HG02588 (cell line): Measurements from ENCODE around the gene FGFR2.

Source experiments
- ATAC-seq: cut with Tn5 transposase; IDR thresholded peaks from one replicate; pipeline ENCODE4 v1.9.1; 2021; ENCODE audit warnings: mild to moderate bottlenecking, moderate library complexity; ENCODE audit not compliant: unreplicated experiment

Gene FGFR2

DNA sequence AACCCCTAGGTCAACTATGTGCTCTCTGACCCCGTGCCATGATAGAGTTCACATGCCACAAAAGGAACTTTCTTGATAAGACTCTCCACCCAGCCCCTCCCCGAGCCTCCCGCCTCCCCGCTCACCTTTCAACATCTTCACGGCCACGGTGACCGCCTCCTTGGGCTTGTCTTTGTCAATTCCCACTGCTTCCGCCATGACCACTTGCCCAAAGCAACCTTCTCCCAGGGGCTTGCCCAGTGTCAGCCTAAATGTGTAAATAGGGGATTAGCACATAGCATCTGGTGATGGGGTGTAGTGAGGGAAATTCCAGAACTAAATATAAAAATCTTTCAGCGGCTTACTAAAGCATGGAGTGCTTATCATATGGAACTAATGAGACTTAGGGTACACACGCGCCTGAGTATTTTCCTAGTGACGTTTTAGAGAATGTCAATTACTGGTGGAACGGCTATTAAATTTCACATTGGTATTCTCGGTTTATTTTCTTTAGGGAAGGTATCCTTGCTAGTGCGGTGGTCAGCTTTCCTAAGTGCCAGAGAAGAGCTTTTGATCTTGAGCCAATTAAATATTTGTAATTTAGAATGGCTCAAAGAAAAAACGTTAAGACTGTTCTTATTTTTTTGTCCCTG lies 97.4 kb downstream of the FGFR2 start:
- ATAC-seq = no peak

DNA sequence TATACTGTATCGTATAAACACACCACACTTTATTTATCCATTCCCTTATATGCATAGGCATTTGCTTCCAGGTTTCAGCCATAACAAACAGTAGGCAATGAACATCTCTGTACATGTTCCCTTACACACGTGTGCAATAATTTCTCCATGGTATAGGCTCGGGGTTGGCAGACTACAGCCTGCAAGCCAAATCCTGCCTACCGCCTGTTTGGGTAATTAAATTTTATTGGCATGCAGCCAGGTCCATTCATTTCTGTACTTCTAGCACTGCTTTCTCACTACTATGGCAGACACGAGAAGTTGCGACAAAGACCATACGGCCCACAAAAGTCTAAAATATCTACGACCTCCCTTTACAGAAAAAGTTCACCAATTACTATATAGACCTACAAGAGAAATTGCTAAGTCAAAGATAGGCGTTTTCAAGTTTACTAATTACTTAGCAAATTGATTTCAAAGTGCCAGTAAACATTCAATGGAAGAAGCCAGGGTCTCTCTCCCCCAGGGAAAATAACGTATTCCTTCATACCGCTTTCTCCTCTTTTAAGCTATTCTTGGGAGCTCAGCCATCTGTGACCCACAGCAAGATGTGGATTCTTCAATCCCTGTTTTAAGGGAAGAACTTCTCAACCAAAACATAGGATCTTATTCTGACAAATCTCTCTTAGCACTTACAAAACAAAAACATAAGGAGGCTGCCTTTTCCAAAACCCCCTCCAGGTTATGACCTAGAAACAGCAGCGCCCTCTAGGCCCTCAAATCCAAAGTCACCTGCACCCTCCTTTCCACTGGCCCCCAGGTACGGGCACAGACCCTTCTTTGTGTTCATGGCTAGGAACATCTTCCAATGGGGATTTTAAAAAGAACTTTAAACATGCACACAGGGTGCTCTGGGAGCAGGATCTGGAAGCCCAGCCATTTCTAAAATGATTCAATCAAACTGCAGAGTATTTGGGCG lies 100.5 kb downstream of the FGFR2 start:
- no peak for ATAC-seq

DNA sequence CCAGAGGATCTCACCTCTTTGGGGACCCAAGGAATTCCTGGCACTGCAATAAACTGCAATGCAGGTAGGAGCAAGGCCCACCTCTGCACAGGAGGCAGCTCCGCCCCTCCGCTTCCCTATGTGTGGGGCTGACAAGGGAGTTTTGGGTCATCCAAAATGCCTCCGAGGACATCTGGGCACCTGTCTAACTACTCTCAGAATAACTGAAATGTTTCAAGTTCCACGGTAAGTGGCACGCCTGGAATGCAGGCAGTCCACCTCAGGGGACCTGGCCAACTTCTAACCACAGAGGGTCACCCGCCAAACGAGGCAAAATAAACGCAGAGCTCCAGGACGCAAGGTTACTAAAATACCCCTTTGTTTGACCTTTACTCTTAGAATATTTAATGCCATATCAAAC lies 102.5 kb downstream of the FGFR2 start:
- ATAC-seq = no peak

DNA sequence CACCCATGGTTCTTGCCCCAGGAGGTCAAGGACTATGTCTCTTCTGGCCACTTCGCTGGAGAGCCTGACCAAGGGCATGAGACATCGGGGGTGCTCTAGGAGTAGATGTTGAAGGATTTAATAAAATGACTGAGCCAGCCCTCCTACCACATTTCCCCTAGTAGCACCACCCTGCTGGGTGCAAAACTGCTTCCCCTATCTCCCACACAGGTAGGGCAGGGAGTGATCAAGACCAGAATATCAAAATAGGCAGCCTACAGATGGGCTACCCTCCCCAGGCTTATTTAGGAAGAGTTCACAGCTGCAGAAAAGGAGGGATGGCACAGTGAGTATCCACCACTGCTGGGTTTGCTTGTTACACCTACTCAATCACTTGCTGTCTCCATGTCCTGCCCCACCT lies 103.9 kb downstream of the FGFR2 start:
- ATAC-seq = no peak

DNA sequence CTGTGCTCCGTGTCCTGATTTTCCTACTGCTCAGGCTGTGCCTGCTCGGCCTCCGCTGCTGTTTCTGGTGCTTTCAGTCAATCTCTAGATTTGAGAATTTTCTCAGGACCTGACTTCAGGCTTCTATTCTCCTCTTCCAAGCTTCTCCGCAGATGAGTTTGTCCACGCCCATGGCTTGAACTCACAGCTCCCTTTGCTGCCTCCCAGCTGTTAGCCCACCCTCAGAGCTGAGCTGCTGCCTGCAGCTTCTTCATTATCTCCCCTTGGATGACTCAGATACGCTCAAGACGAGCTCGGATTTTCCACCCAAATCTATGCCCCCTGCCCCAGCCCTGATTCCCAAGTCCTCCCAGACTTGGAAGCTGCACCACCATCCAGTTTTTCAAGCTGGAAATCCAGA lies 104.7 kb downstream of the FGFR2 start:
- no peak for ATAC-seq

DNA sequence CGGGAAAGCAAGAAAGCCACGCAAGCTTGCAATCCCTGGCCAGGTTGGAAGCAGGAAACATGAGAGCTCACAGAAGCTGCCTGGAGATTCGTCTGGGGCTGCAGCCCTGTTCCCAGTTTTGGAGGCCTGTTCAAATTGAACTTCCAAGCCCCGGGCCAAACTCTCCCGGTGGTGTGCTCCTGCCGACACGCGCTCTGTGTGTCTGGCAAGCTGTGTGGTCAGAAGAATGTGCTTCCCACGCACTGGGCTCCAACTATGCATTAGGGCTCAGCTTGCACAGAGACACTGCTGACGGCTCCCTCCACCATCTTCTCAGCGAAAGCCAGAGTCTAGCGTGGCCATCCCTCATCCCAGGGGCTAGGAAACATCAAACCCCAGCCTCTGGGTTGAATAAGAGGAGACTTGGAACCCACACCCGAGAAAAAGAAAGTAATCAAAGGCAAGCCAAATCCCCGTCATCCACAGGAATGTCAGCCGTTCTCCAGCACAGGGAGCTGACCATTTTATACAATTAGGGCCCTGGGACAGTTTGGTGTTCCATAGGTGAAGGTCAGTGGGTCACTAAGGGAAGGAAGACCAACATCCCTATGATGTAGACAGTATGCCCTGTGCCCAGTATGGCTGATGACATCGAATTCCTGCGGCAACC lies 107.2 kb downstream of the FGFR2 start:
- no peak for ATAC-seq

DNA sequence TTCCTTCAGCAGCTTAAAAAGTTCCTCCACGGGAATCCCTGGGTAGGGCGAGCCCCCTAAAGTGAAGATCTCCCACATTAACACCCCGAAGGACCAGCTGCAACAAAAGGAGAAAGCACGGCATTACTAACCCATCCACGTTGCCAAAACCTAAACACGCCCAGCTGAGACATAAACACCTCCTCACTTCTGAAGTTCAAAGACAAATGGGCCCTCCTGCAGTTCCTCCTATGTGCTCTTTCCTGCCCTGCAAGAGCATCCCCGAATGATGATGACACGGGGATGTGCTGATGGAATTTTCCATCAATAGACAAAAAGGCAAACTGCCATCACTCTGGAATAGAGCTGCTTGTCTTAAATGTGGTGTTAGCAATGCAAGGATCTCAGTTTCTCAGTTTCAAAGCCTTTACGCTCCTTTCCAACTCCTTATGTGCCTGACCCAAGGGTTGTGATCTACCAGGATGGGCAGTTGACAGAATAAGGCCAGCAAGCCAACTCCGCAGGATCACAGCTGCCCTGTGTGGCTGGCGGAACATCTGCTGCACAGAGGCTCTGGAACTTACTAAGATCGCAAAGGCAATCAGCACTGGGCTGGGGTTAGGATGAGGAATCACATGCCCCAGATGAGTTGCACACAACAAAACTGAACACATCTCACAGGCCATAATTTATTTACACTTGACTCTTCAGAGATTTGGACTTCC lies 112.7 kb downstream of the FGFR2 start:
- ATAC-seq = no peak

DNA sequence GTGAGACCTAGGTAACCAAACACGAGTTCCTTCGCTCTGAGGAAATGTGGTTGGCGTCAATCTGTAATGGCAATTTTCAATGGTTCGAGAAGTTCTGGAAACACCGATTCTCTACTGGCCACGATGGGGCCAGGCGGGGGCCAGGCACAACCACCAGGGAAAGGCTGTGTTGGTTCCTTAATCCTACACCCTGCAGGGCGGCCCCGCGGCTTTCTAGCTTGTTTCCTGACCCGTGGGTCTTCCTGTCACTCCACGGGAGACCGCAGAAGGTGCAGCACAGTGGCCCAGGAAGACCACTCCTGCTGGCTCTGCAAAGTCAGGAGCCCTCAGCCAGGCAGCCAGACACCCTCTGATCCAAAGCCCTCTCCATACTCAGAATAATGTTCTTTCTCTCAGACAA lies 113.4 kb downstream of the FGFR2 start:
- ATAC-seq = no peak

DNA sequence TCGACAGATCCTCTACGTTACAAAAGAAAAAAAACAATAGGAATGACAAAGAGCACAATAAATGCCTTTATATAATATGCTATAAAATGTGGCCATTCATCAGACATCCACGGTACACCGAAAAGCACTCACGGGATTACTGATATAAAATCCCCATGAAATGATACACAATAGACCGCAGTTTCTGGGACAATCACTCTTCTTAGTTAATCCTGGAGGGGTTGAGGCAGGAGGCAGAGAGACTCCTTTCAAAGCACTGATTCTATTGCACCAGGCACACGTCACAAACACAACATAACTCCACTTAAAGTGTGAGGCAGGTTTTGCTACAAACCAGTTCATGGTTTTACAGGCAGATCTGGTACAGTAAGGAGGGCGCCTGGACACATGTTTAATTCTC lies 113.8 kb downstream of the FGFR2 start:
- no peak for ATAC-seq

DNA sequence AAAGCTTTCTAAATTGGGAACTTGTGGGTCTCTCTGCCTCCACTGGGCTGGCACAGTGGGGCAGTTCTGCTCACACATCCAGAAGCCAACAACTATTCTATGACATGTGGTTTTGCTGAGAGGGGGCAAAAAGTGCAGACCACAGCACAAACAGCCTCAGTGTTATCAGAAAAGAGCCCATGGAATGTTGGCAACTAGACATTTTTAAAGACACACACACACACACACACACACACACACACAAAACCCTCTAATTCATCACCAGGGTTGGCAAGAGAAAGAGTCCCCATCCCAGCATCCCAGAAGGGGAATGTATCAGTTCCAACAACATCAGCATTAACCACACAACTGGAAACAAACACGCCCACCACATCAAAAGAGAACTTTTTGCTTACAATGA lies 117.1 kb downstream of the FGFR2 start:
- no peak for ATAC-seq

DNA sequence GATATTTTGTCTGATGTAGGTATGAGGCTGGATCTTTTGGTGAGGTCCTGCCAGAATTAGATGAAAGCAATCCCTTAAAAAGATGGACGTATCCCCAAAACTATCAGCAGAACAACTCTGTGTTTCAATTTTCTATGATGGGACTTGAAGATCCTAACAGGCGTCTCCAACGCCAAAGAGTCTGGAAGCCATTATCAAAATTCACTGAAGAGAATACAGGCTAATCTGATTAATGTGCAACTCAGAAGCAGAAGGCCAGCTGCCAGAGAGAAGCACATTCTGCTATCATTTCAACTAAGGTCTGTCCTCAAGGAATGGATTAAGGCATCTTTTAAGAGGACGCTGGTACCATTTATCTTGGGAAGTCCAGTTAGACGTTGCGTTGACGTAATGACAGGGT lies 119.7 kb downstream of the FGFR2 start:
- ATAC-seq = no peak

DNA sequence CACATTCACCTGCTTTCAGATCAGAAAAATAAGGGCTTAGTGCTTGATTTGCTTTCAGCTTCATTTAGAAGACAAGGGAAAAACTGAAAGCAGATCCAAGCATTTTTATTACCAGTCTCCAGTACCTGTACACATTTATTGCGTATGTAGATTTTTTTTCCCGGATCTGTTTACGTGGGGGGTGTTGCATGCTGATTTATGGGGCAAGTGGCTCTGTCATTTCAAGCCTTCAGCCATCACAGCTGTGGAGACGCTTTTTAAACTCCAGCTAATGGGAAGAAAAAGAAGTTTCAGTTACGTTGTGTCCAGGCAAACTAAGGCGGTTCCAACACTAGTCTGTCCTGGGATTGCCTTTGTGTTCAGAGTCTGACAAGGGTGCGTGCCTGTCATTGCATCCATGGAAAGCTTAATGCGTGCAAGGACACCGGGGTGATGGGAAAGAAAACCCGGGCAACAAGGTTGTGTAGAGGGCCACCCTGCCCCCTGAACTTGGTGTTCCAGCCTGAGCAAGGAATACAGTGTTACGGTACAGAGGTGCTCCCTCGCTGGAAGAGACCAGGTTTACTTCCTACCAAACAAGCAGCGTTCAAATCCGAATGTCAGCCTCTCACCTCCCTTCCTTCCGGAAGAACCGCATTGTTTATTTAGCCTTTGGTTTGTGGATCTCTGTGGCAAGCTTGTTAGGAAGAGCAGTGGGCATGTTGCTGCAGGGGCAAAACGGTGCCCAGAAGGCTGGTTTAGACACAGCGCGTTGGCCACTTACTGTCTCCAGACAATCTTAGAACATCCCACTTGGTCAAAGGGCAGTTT lies 128.2 kb downstream of the FGFR2 start:
- ATAC-seq = no peak

DNA sequence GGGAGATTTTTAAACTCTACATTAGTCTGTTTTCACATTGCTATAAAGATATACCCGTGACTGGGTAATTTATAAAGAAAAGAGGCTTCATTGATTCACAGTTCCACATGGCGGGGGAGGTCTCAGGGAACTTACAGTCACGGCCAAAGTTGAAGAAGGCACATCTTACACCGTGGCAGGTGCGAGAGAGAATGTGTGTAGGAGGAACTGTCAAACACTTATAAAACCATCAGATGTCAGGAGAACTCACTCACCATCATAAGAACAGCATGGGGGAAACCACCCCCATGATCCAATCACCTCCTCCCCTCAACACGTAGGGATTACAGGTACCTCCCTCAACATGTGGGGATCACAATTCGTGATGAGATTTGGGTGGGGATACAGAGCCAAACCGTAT lies 129.5 kb downstream of the FGFR2 start:
- no peak for ATAC-seq

DNA sequence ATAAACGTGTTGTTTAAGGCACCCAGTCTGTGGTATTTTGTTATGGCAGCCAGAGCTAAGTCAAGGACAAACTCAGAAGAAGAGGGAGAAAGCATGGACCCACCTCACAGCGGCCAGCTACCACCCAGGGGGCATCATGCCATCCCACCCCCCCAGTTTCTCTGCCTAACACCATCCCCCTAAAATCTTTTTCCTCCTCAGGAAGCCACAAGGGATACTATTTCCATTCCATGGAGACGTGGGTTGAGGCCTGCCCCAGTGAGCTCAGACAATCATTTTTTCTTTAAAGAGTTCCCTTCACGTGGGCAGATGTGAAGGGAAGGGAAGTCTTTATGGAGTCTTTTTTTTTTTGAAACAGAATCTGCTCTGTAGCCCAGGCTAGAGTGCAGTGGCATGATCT lies 131.8 kb downstream of the FGFR2 start:
- no peak for ATAC-seq

DNA sequence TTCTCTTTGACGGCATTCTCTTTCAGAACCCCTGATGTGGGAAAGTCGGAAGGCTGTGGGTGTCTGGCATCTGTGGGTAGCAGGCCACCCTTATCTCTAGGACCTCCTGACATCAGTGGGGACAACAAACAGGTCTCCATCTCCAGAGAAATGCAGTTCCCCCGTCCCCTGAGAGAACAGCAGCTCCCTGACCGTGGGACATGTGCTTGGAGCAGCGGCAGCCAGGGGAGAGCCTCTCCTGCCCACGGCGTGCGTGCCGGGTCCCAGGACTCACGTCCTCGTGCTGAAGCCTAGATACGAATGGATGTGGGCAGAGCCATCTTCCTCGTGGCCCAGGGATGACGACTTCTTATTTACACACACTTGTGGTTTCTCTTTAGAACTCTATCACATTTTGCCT lies 133.0 kb downstream of the FGFR2 start:
- ATAC-seq = no peak

DNA sequence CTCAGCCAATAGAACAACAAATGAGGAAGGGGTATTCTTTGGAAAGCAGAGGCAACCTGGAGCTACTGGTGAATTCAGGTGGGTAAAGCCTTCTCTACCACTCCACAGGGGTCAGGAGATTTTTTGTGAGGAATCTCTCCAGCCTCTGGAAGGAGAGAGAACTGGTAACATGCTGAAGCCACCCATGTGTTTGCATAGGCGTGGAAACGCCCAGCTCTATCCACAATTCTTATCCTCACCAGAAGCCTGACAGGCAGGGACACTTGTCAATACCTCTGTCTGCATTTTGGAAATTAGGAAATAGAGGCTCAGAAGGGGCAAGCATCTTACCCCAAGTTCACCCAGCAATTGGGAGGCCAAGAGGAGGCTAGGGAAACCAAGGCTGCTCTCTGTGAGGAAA lies 133.7 kb downstream of the FGFR2 start:
- no peak for ATAC-seq

DNA sequence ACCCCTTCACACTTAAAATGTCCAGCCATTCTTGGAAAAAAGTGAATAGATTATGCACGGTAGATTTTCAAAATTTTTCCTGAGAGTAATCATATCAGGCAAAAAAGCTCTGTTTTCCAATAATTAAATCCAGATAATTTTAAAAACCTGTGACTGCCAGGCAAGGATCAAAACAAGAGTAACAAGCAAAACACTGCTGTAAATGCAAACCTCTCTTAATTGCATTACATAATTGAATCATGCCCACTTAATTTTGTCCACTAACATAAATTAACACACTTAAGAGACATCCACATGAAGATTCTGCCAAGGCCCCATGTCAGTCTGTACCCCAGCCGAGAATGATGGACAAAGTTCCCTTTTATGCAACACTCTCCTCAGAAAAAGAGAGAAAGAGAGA lies 135.3 kb downstream of the FGFR2 start:
- ATAC-seq = no peak

DNA sequence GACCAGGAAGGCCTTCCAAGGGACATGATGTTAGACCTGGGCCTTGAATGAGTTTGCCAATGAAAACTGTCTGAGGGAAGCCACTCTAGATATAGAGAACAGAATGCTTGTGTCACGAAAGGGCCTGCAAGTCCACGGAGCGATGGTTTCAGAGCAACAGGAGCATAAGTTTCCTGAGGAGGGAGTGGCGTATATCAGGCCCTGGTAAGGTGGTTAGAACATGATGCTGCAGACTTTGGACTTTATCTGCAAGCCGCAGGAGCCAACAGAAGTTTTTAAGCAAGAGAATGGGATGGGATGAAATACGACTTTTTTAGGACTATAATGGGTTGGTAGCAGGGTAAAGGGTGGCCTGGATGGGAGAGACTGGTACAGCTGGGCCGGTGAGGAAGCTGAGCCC lies 136.0 kb downstream of the FGFR2 start:
- ATAC-seq = no peak

DNA sequence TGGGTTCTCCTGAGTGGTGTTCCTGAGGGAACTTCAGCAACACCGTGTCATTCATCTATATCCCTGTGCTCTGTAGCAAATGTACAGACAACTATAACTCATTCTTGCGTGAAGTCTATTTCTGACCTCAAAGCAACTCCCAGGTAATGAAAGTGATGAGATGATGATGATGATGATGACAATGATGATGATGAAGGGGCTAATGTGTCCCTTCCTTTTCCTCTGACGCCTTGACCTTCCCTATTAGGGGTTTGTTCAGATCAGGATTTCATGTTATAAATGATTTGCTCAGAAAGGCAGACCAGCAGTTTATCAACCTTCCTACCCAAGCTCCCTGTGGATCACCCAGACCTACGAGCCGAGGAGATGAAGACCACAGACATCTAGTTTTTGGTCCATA lies 136.9 kb downstream of the FGFR2 start:
- ATAC-seq = no peak

DNA sequence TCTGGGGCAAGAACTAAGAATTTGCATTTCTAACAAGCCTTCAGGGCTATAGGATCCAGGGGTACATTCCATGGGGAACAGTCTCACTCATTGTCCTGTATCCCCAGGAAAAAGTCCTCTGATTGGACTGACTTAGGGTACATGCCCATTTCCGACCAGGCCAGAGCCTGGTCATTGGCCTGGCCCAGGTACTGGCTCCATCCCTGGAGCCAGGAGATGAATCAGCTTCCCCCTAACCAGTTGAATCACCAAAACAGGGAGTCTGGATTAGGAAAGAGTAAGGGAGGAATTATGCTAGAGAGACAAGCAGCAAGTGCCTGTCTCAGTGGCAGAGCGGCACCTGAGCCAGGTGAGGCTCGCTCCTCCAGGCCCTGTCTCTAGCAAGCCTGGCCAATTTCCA lies 137.5 kb downstream of the FGFR2 start:
- ATAC-seq = no peak
